ENCODE results near the gene PIP5K1C.

PIP5K1C gene

GRCh38 chr19:3610745-3611717, 89.2 kb downstream of the PIP5K1C start:
- TF ChIP-seq CTCF (IDR thresholded peaks at IDR 0.05; ENCODE audit: control insufficient read depth, extremely low read depth, insufficient read depth) = no peak

GRCh38 chr19:3609779-3610719, 90.2 kb downstream of the PIP5K1C start:
- DNase-seq (ENCODE audit: low read depth) = no peak
- no peak for TF ChIP-seq CTCF (IDR thresholded peaks at IDR 0.05; ENCODE audit: control insufficient read depth, extremely low read depth, insufficient read depth)
- H3K4me3 ChIP-seq (ENCODE audit: low read depth, low read length) = no peak overlapping the region

More at GRCh38 chr19:3610745-3611717, 89.2 kb downstream of the PIP5K1C start:
- no peak for DNase-seq (ENCODE audit: low read depth)
- no peak overlapping the region for H3K4me3 ChIP-seq (ENCODE audit: low read depth, low read length)

- no peak overlapping the region for H3K4me3 ChIP-seq (ENCODE audit: low read depth, low read length)
- DNase-seq (ENCODE audit: low read depth) = no peak
- TF ChIP-seq CTCF (IDR thresholded peaks at IDR 0.05; ENCODE audit: control insufficient read depth, extremely low read depth, insufficient read depth) = no peak
Measured at GRCh38 chr19:3608750-3609322, 91.4 kb downstream of the PIP5K1C start.

- TF ChIP-seq CTCF (IDR thresholded peaks at IDR 0.05; ENCODE audit: control insufficient read depth, extremely low read depth, insufficient read depth) = no peak
- H3K4me3 ChIP-seq (ENCODE audit: low read depth, low read length) = no peak overlapping the region
- DNase-seq (ENCODE audit: low read depth) = no peak
Measured at GRCh38 chr19:3608079-3608641, 92.1 kb downstream of the PIP5K1C start.

GRCh38 chr19:3607303-3608078, 92.8 kb downstream of the PIP5K1C start:
- TF ChIP-seq CTCF (IDR thresholded peaks at IDR 0.05; ENCODE audit: control insufficient read depth, extremely low read depth, insufficient read depth) = no peak
- no peak overlapping the region for H3K4me3 ChIP-seq (ENCODE audit: low read depth, low read length)
- DNase-seq (ENCODE audit: low read depth) = no peak

Measured in LNCaP clone FGC (cell line).